Measurements from ENCODE around the gene CKAP4.

GRCh38 chr12:106223485-106224354 lies 24.1 kb downstream of the CKAP4 start:
- TF ChIP-seq ZHX1 (conservative IDR thresholded peaks at IDR 0.05; ENCODE audit: low read length) = no peak
- TF ChIP-seq ERF (CRISPR knock-in tag; IDR thresholded peaks at IDR 0.05) = no peak
- no peak for TF ChIP-seq SRSF9 (IDR thresholded peaks at IDR 0.05; ENCODE audit: borderline replicate concordance, low read depth, low read length)
- no peak for TF ChIP-seq SIN3B (IDR thresholded peaks at IDR 0.05; ENCODE audit: low read depth)
- no peak for TF ChIP-seq JUNB (CRISPR knock-in tag; conservative IDR thresholded peaks at IDR 0.05)
- TF ChIP-seq HOXB6 (CRISPR knock-in tag; IDR thresholded peaks at IDR 0.05; ENCODE audit: borderline replicate concordance) = no peak
- no peak for TF ChIP-seq STAT5A (IDR thresholded peaks at IDR 0.05; ENCODE audit: borderline replicate concordance, low read length)
- TF ChIP-seq BRD4 (IDR thresholded peaks at IDR 0.05) = no peak
- TF ChIP-seq POLR3A (IDR thresholded peaks at IDR 0.05; ENCODE audit: borderline replicate concordance, extremely low read depth, insufficient read depth, insufficient read length) = no peak

Data from K562 (cell line).